HUDEP-2 (cell line): ENCODE data around the gene ERCC5.

Experiments
- DNase-seq, 76 experiments: peaks; one replicate each; lab custom pipeline; 2025; ENCODE audit not compliant: unreplicated experiment in 76 of 76; lab: John Stamatoyannopoulos, UW

ERCC5 gene

GRCh38 chr13:102845630-102846260 is at the start of gene ERCC5:
Gene ERCC5, plus strand, starts transcription at chr13:102846032. Its CDS starts 235 bp downstream, at chr13:102846267.
- peak in 75 of 76 experiments; percentile 65 to 96 (median 91) for DNase-seq

GRCh38 chr13:102798581-102799425 is 47.0 kb upstream of the ERCC5 start, which contains the start of the genes BIVM and POGLUT2:
Gene BIVM, plus strand, starts transcription at chr13:102799119. Its CDS starts 8,149 bp downstream, at chr13:102807268.
Gene POGLUT2, minus strand, starts transcription at chr13:102798976. Its CDS starts 306 bp downstream, at chr13:102798670.
- peak in 74 of 76 experiments; percentile 25 to 85 (median 70) for DNase-seq

- peak in 24 of 76 experiments; percentile 19 to 78 (median 46) for DNase-seq
Observed at GRCh38 chr13:102799426-102800144, 46.2 kb upstream of the ERCC5 start.

GRCh38 chr13:102800145-102801041 is 45.4 kb upstream of the ERCC5 start:
- peak in 74 of 76 experiments; percentile 5 to 82 (median 70) for DNase-seq

GRCh38 chr13:102805680-102806079 is 40.2 kb upstream of the ERCC5 start:
- no peak for DNase-seq

- no peak for DNase-seq
Observed at GRCh38 chr13:102807699-102808098, 38.1 kb upstream of the ERCC5 start.

- DNase-seq = no peak
Observed at GRCh38 chr13:102812611-102813287, 33.1 kb upstream of the ERCC5 start.

GRCh38 chr13:102814025-102814607 is 31.7 kb upstream of the ERCC5 start:
- no peak for DNase-seq

- DNase-seq = no peak
Observed at GRCh38 chr13:102814793-102815192, 31.0 kb upstream of the ERCC5 start.

GRCh38 chr13:102815788-102816187 is 30.0 kb upstream of the ERCC5 start:
- no peak for DNase-seq

- DNase-seq = no peak
Observed at GRCh38 chr13:102816708-102817107, 29.1 kb upstream of the ERCC5 start.

- DNase-seq = no peak
Observed at GRCh38 chr13:102817241-102817640, 28.6 kb upstream of the ERCC5 start.

- no peak for DNase-seq
Observed at GRCh38 chr13:102817907-102818306, 27.9 kb upstream of the ERCC5 start.

GRCh38 chr13:102825400-102825799 is 20.4 kb upstream of the ERCC5 start:
- DNase-seq = no peak

GRCh38 chr13:102825921-102826706 is 19.7 kb upstream of the ERCC5 start:
- no peak for DNase-seq

- DNase-seq = no peak
Observed at GRCh38 chr13:102830646-102831045, 15.2 kb upstream of the ERCC5 start.

- no peak for DNase-seq
Observed at GRCh38 chr13:102836471-102836870, 9.4 kb upstream of the ERCC5 start.

GRCh38 chr13:102838273-102838672 is 7.6 kb upstream of the ERCC5 start:
- DNase-seq = no peak
